ENCODE measurements around the gene DIP2C. TPM values are rescaled to one million over a fixed set of nuclear protein-coding genes. Genes with fewer than 3 reads are reported as not detected.

The DIP2C gene
- total RNA-seq, 2 donors from 2014 or later = 13.0 to 13.7 TPM

GRCh38 chr10:493391-494148, 195.9 kb downstream of the DIP2C start:
- H3K27ac Mint-ChIP-seq = no peak overlapping the region
- H3K9me3 Mint-ChIP-seq = no peaks in the 10 kb centered on the region

DNA sequence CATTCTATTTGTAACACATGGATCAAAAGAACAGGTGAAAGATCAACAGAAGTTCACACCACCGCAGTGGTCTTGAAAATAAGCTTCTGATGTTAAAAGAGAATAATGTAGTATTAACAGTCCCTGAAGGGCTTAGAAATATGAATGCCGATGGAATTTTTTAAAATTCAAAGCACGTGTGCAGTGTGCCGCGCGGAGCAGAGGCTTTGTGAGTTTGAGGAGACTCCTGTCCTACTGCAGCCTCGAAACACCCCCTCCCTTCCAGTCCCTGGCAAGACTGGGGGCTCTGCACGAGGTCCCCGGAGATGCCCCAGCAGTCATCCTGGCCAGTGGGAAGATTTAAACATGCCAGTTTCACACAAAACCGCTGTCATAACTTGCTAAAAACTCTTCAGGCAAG, 196.6 kb downstream of the DIP2C start:
- 89 to 96% methylated on average over 9 to 10 of the region's 10 CpGs for WGBS, 2 experiments (ENCODE audit: insufficient coverage in 1 of 2, insufficient read length in 1 of 2)
- Histone ChIP-seq H3K4me3 (ENCODE audit: low read length) (no peak overlapping the region), H3K27me3 (ENCODE audit: control insufficient read depth, insufficient read depth, low read length, poor library complexity, severe bottlenecking) (no peaks in the 10 kb centered on the region), H3K9me3 (ENCODE audit: control insufficient read depth, low read length) (no peaks in the 10 kb centered on the region), H3K36me3 (ENCODE audit: control insufficient read depth, insufficient read depth, low read length) (no peaks in the 10 kb centered on the region), H3K4me1 (ENCODE audit: control insufficient read depth, insufficient read depth, low read length) (no peaks in the 10 kb centered on the region), H3K9ac (ENCODE audit: extremely low read depth, low read length, poor library complexity, severe bottlenecking) (no peak overlapping the region), H3K27ac (ENCODE audit: low read depth, low read length) (no peak overlapping the region)
- Mint-ChIP-seq H3K9me3 (no peaks in the 10 kb centered on the region), H3K4me3 (no peak overlapping the region), H3K27me3 (ENCODE audit: insufficient read depth) (peaks cover 3% of the 10 kb centered on the region), H3K4me1 (peaks cover 23% of the 10 kb centered on the region), H3K36me3 (ENCODE audit: low read depth) (no peaks in the 10 kb centered on the region), H3K27ac (no peak overlapping the region)
- no peak for TF ChIP-seq CTCF (conservative IDR thresholded peaks at IDR 0.05)
- DNase-seq = no peak

More at GRCh38 chr10:493391-494148, 195.9 kb downstream of the DIP2C start:
- Mint-ChIP-seq H3K27me3 (ENCODE audit: insufficient read depth) (peaks cover 10% of the 10 kb centered on the region), H3K36me3 (ENCODE audit: low read depth) (no peaks in the 10 kb centered on the region), H3K4me1 (peaks cover 28% of the 10 kb centered on the region), H3K4me3 (no peak overlapping the region)
- H3K4me3 ChIP-seq (ENCODE audit: low read length) = no peak overlapping the region
- no peak for TF ChIP-seq CTCF (conservative IDR thresholded peaks at IDR 0.05)
- H3K27me3 ChIP-seq (ENCODE audit: control insufficient read depth, insufficient read depth, low read length, poor library complexity, severe bottlenecking) = no peaks in the 10 kb centered on the region
- H3K9me3 ChIP-seq (ENCODE audit: control insufficient read depth, low read length) = no peaks in the 10 kb centered on the region
- no peak overlapping the region for H3K9ac ChIP-seq (ENCODE audit: extremely low read depth, low read length, poor library complexity, severe bottlenecking)
- H3K27ac ChIP-seq (ENCODE audit: low read depth, low read length) = no peak overlapping the region
- no peaks in the 10 kb centered on the region for H3K4me1 ChIP-seq (ENCODE audit: control insufficient read depth, insufficient read depth, low read length)
- 93 to 94% methylated on average over 11 to 21 of the region's 21 CpGs for WGBS, 2 experiments (ENCODE audit: insufficient coverage in 1 of 2, insufficient read length in 1 of 2)
- DNase-seq = no peak
- no peaks in the 10 kb centered on the region for H3K36me3 ChIP-seq (ENCODE audit: control insufficient read depth, insufficient read depth, low read length)

- 91% methylated on average over 13 to 16 of the region's 16 CpGs for WGBS, 2 experiments (ENCODE audit: insufficient coverage in 1 of 2, insufficient read length in 1 of 2)
- Histone ChIP-seq H3K9me3 (ENCODE audit: control insufficient read depth, low read length) (no peaks in the 10 kb centered on the region), H3K9ac (ENCODE audit: extremely low read depth, low read length, poor library complexity, severe bottlenecking) (no peak overlapping the region), H3K27ac (ENCODE audit: low read depth, low read length) (no peak overlapping the region), H3K27me3 (ENCODE audit: control insufficient read depth, insufficient read depth, low read length, poor library complexity, severe bottlenecking) (no peaks in the 10 kb centered on the region), H3K4me1 (ENCODE audit: control insufficient read depth, insufficient read depth, low read length) (no peaks in the 10 kb centered on the region), H3K36me3 (ENCODE audit: control insufficient read depth, insufficient read depth, low read length) (no peaks in the 10 kb centered on the region), H3K4me3 (ENCODE audit: low read length) (no peak overlapping the region)
- Mint-ChIP-seq H3K4me1 (peaks cover 23% of the 10 kb centered on the region), H3K9me3 (no peaks in the 10 kb centered on the region), H3K27ac (no peak overlapping the region), H3K27me3 (ENCODE audit: insufficient read depth) (peaks cover 3% of the 10 kb centered on the region), H3K36me3 (ENCODE audit: low read depth) (no peaks in the 10 kb centered on the region), H3K4me3 (no peak overlapping the region)
- TF ChIP-seq CTCF (conservative IDR thresholded peaks at IDR 0.05) = no peak
- DNase-seq = no peak
These were observed 197.6 kb downstream of the DIP2C start for GRCh38 chr10:491667-492424.
